ENCODE measurements around the gene EEF2K. TPM values are rescaled to one million over a fixed set of nuclear protein-coding genes. Genes with fewer than 3 reads are reported as not detected.

The EEF2K gene
- total and polyA plus RNA-seq, 2 experiments from 2014 or later: 16.1 to 26.1 TPM

- Histone ChIP-seq H3K4me1 (ENCODE audit: low read depth) (no peaks in the 10 kb centered on the region), H3K36me3 (peaks cover 3% of the 10 kb centered on the region), H3K4me3 (no peak overlapping the region), H3K27ac (no peak overlapping the region), H3K9me3 (ENCODE audit: low read depth) (no peaks in the 10 kb centered on the region), H3K27me3 (no peaks in the 10 kb centered on the region)
- no peak for TF ChIP-seq CTCF (IDR thresholded peaks at IDR 0.05; ENCODE audit: low read depth, low read length)
- DNase-seq (ENCODE audit: low read depth in 1 of 2, low spot score in 1 of 2): no peak
These were observed 60.5 kb downstream of the EEF2K start for GRCh38 chr16:22266546-22266945.

- Histone ChIP-seq H3K27ac (no peak overlapping the region), H3K4me3 (no peak overlapping the region), H3K36me3 (peaks cover 3% of the 10 kb centered on the region), H3K9me3 (ENCODE audit: low read depth) (no peaks in the 10 kb centered on the region), H3K27me3 (no peaks in the 10 kb centered on the region), H3K4me1 (ENCODE audit: low read depth) (no peaks in the 10 kb centered on the region)
- DNase-seq (ENCODE audit: low read depth in 1 of 2, low spot score in 1 of 2): no peak
- TF ChIP-seq CTCF (IDR thresholded peaks at IDR 0.05; ENCODE audit: low read depth, low read length): no peak
These were observed 61.7 kb downstream of the EEF2K start for GRCh38 chr16:22267764-22268163.

GRCh38 chr16:22270525-22270924 is 64.4 kb downstream of the EEF2K start:
- Histone ChIP-seq H3K9me3 (ENCODE audit: low read depth) (no peaks in the 10 kb centered on the region), H3K36me3 (peaks cover 9% of the 10 kb centered on the region), H3K27me3 (no peaks in the 10 kb centered on the region), H3K4me3 (no peak overlapping the region), H3K4me1 (ENCODE audit: low read depth) (peaks cover 9% of the 10 kb centered on the region), H3K27ac (no peak overlapping the region)
- TF ChIP-seq CTCF (IDR thresholded peaks at IDR 0.05; ENCODE audit: low read depth, low read length): no peak
- no peak for DNase-seq (ENCODE audit: low read depth in 1 of 2, low spot score in 1 of 2)

- Histone ChIP-seq H3K27me3 (no peaks in the 10 kb centered on the region), H3K9me3 (ENCODE audit: low read depth) (no peaks in the 10 kb centered on the region), H3K27ac (peak overlapping the region; percentile 83), H3K36me3 (peaks cover 9% of the 10 kb centered on the region), H3K4me3 (no peak overlapping the region), H3K4me1 (ENCODE audit: low read depth) (peaks cover 9% of the 10 kb centered on the region)
- no peak for TF ChIP-seq CTCF (IDR thresholded peaks at IDR 0.05; ENCODE audit: low read depth, low read length)
- peak in 1 of 2 donors; percentile 67 for DNase-seq (ENCODE audit: low read depth in 1 of 2, low spot score in 1 of 2)
These were observed 67.0 kb downstream of the EEF2K start for GRCh38 chr16:22272870-22273650.

- no peak overlapping the region for H3K27ac ChIP-seq
- no peaks in the 10 kb centered on the region for H3K27me3 ChIP-seq
- H3K36me3 ChIP-seq: peaks cover 6% of the 10 kb centered on the region
- H3K4me1 ChIP-seq (ENCODE audit: low read depth): peaks cover 15% of the 10 kb centered on the region
- no peak for TF ChIP-seq CTCF (IDR thresholded peaks at IDR 0.05; ENCODE audit: low read depth, low read length)
- no peak overlapping the region for H3K4me3 ChIP-seq
- no peak for DNase-seq (ENCODE audit: low read depth in 1 of 2, low spot score in 1 of 2)
- no peaks in the 10 kb centered on the region for H3K9me3 ChIP-seq (ENCODE audit: low read depth)
These were observed 68.8 kb downstream of the EEF2K start for GRCh38 chr16:22274916-22275315.

Data from cardiac muscle cell (in vitro differentiated cells and primary cell).